Gastroesophageal sphincter (tissue), 4 donors: ENCODE data around the gene SRGAP2C. TPM values are rescaled to one million over a fixed set of nuclear protein-coding genes. Genes with fewer than 3 reads are reported as not detected.
"Not testable (repeated sequence)": the region's sequence is repeated elsewhere in the genome, so short reads cannot be mapped to it uniquely, and the experiment has no call there.

Experiments used
- ATAC-seq: fragments of 150-250 bp; one replicate; pipeline ENCODE4 v1.9.1; 2016; ENCODE audit warnings: mild to moderate bottlenecking, moderate library complexity
- H3K27ac ChIP-seq, 4 donors: fragments of 200-600 bp; sonication (generic) in 3 of 4; 1 replicate in 3 of 4; 2 replicates in 1 of 4; pipeline ENCODE4 v1.5.1; 2016 to 2019
- H3K27me3 ChIP-seq: fragments of 200-600 bp; sonication (generic); one replicate; pipeline ENCODE4 v1.5.1; 2019
- H3K36me3 ChIP-seq, 2 donors: fragments of 200-600 bp; sonication (generic); one replicate each; pipeline ENCODE4 v1.5.1; 2019; ENCODE audit warnings: control low read depth in 1 of 2
- H3K4me1 ChIP-seq, 3 donors: fragments of 200-600 bp; sonication (generic); 1 replicate in 2 of 3; 2 replicates in 1 of 3; pipeline ENCODE4 v1.5.1; 2016 to 2019; ENCODE audit warnings: control low read depth in 2 of 3
- H3K4me3 ChIP-seq, 2 donors: fragments of 200-600 bp; sonication (generic); one replicate each; pipeline ENCODE4 v1.5.1; 2019; ENCODE audit warnings: mild to moderate bottlenecking in 1 of 2, moderate library complexity in 1 of 2
- H3K9me3 ChIP-seq, 3 donors: fragments of 200-600 bp; sonication (generic); one replicate each; pipeline ENCODE4 v1.5.1; 2017 to 2019; ENCODE audit warnings: control low read depth in 2 of 3
- WGBS, 2 donors: methylation state at CpG; one replicate each; pipeline ENCODE4 v1.1.5; 2018; ENCODE audit warnings: low coverage in 1 of 2; 5-methylcytosine and 5-hydroxymethylcytosine counted together
- total RNA-seq, 4 donors: library from RNA; depleted of rRNA; stranded (reverse); fragments of >200 nt; gene quantifications; one replicate each; pipeline ENCODE4 v1.1.0, GENCODE V29; 2016

SRGAP2C gene
- total RNA-seq, 4 donors from 2014 or later: 18.8 to 41.1 (median 30.8) TPM

- ATAC-seq, H3K9me3 ChIP-seq, H3K36me3 ChIP-seq, H3K4me3 ChIP-seq, H3K27ac ChIP-seq, H3K27me3 ChIP-seq, H3K4me1 ChIP-seq: not testable (repeated sequence)
- no CpG with 5 or more reads among the region's 11 CpGs for WGBS, 2 donors
Observed at GRCh38 chr1:121317491-121318468, 133.0 kb downstream of the SRGAP2C start.

- H3K4me3 ChIP-seq, H3K36me3 ChIP-seq, H3K27me3 ChIP-seq, H3K27ac ChIP-seq, H3K4me1 ChIP-seq, H3K9me3 ChIP-seq, ATAC-seq: not testable (repeated sequence)
- WGBS, 2 donors: no CpG with 5 or more reads among the region's 2 CpGs
Observed at GRCh38 chr1:121318687-121319086, 133.9 kb downstream of the SRGAP2C start.

GRCh38 chr1:121321660-121322059 is 136.9 kb downstream of the SRGAP2C start:
- ATAC-seq, H3K27ac ChIP-seq, H3K9me3 ChIP-seq, H3K36me3 ChIP-seq, H3K27me3 ChIP-seq, H3K4me3 ChIP-seq, H3K4me1 ChIP-seq: not testable (repeated sequence)
- no CpG with 5 or more reads among the region's 1 CpG for WGBS, 2 donors

GRCh38 chr1:121324726-121325125 is 140.0 kb downstream of the SRGAP2C start:
- not testable (repeated sequence) for H3K36me3 ChIP-seq, ATAC-seq, H3K27me3 ChIP-seq, H3K9me3 ChIP-seq, H3K4me1 ChIP-seq, H3K4me3 ChIP-seq, H3K27ac ChIP-seq

GRCh38 chr1:121332141-121332540 is 147.4 kb downstream of the SRGAP2C start:
- H3K27ac ChIP-seq, H3K4me1 ChIP-seq, H3K9me3 ChIP-seq, ATAC-seq, H3K4me3 ChIP-seq, H3K27me3 ChIP-seq, H3K36me3 ChIP-seq: not testable (repeated sequence)

GRCh38 chr1:121332599-121333562 is 148.1 kb downstream of the SRGAP2C start:
- not testable (repeated sequence) for H3K27ac ChIP-seq, H3K9me3 ChIP-seq, H3K36me3 ChIP-seq, H3K4me1 ChIP-seq, ATAC-seq, H3K27me3 ChIP-seq, H3K4me3 ChIP-seq
- no CpG with 5 or more reads among the region's 8 CpGs for WGBS, 2 donors

GRCh38 chr1:121337958-121338357 is 153.2 kb downstream of the SRGAP2C start:
- H3K27me3 ChIP-seq, H3K27ac ChIP-seq, H3K4me3 ChIP-seq, H3K36me3 ChIP-seq, ATAC-seq, H3K9me3 ChIP-seq, H3K4me1 ChIP-seq: not testable (repeated sequence)
- WGBS, 2 donors: no CpG with 5 or more reads among the region's 1 CpG

GRCh38 chr1:121339611-121340010 is 154.8 kb downstream of the SRGAP2C start:
- not testable (repeated sequence) for H3K36me3 ChIP-seq, H3K27me3 ChIP-seq, H3K4me1 ChIP-seq, H3K9me3 ChIP-seq, H3K27ac ChIP-seq, H3K4me3 ChIP-seq, ATAC-seq
- WGBS, 2 donors: no CpG with 5 or more reads among the region's 2 CpGs

GRCh38 chr1:121343311-121343906 is 158.6 kb downstream of the SRGAP2C start:
- WGBS, 2 donors: 100% methylated on average over 1 of the region's 3 CpGs; no CpG with 5 or more reads in 1 of the 2 donors
- not testable (repeated sequence) for H3K36me3 ChIP-seq, ATAC-seq, H3K4me3 ChIP-seq, H3K27ac ChIP-seq, H3K9me3 ChIP-seq, H3K27me3 ChIP-seq, H3K4me1 ChIP-seq

GRCh38 chr1:121344355-121344754 is 159.6 kb downstream of the SRGAP2C start:
- not testable (repeated sequence) for H3K27me3 ChIP-seq
- no CpG with 5 or more reads among the region's 3 CpGs for WGBS, 2 donors

GRCh38 chr1:121346654-121347053 is 161.9 kb downstream of the SRGAP2C start:
- WGBS, 2 donors: no CpG with 5 or more reads among the region's 3 CpGs
- ATAC-seq, H3K27me3 ChIP-seq, H3K4me1 ChIP-seq, H3K4me3 ChIP-seq, H3K36me3 ChIP-seq, H3K9me3 ChIP-seq, H3K27ac ChIP-seq: not testable (repeated sequence)

More at GRCh38 chr1:121344355-121344754, 159.6 kb downstream of the SRGAP2C start:
- not testable (repeated sequence) for H3K27ac ChIP-seq, ATAC-seq, H3K4me1 ChIP-seq, H3K9me3 ChIP-seq, H3K36me3 ChIP-seq, H3K4me3 ChIP-seq

GRCh38 chr1:121347476-121347875 is 162.7 kb downstream of the SRGAP2C start:
- ATAC-seq, H3K4me3 ChIP-seq, H3K27me3 ChIP-seq, H3K4me1 ChIP-seq, H3K36me3 ChIP-seq, H3K9me3 ChIP-seq, H3K27ac ChIP-seq: not testable (repeated sequence)
- no CpG with 5 or more reads among the region's 5 CpGs for WGBS, 2 donors

GRCh38 chr1:121348115-121348514 is 163.3 kb downstream of the SRGAP2C start:
- H3K4me1 ChIP-seq, H3K36me3 ChIP-seq, H3K27ac ChIP-seq, ATAC-seq, H3K27me3 ChIP-seq, H3K9me3 ChIP-seq, H3K4me3 ChIP-seq: not testable (repeated sequence)
- no CpG with 5 or more reads among the region's 1 CpG for WGBS, 2 donors
